Spinal cord (tissue), 10 donors: ENCODE results near the gene ADAMTSL2. TPM values are rescaled to one million over a fixed set of nuclear protein-coding genes. Genes with fewer than 3 reads are reported as not detected.
A peak's percentile ranks its signal among the peaks of the same experiment; 100 is the strongest.
"Not testable (repeated sequence)": the region's sequence is repeated elsewhere in the genome, so short reads cannot be mapped to it uniquely, and the experiment has no call there.

Source experiments
- DNase-seq, 6 donors: peaks; one replicate each; pipeline versions ENCODE4 v3.0.0 to v3.0.0-alpha.2; 2013 to 2015; ENCODE audit warnings: low spot score in 6 of 6, low read depth in 4 of 6
- H3K27ac ChIP-seq: one replicate; pipeline ENCODE4 v1.5.1; 2013; ENCODE audit warnings: low read depth, low read length, control low read depth
- H3K27me3 ChIP-seq: one replicate; pipeline ENCODE4 v1.6.1; 2013; ENCODE audit warnings: low read length; ENCODE audit not compliant: control insufficient read depth, insufficient read depth
- H3K36me3 ChIP-seq: one replicate; pipeline ENCODE4 v1.6.1; 2013; ENCODE audit warnings: low read length; ENCODE audit not compliant: control insufficient read depth, insufficient read depth
- H3K4me1 ChIP-seq: one replicate; pipeline ENCODE4 v1.6.1; 2013; ENCODE audit warnings: low read length; ENCODE audit not compliant: control insufficient read depth, insufficient read depth
- H3K4me3 ChIP-seq: one replicate; pipeline ENCODE4 v1.5.1; 2013; ENCODE audit warnings: low read depth, low read length, control low read depth
- H3K9me3 ChIP-seq: one replicate; pipeline ENCODE4 v1.6.1; 2013; ENCODE audit warnings: low read length; ENCODE audit not compliant: control insufficient read depth, insufficient read depth
- WGBS: methylation state at CpG from one replicate; pipeline ENCODE4 v1.1.5; 2013; ENCODE audit warnings: missing lambda C conversion rate; ENCODE audit not compliant: insufficient coverage; 5-methylcytosine and 5-hydroxymethylcytosine counted together
- polyA plus RNA-seq, 2 donors: library from polyadenylated mRNA; unstranded; fragments of 120-200 nt; gene quantifications; one replicate each; pipeline ENCODE4 v1.2.1, GENCODE V29; 2013; ENCODE audit not compliant: insufficient read length in 2 of 2
- total RNA-seq, 2 donors: library from RNA; depleted of rRNA in 1 of 2; stranded (reverse); fragments of 120-200 nt in 1 of 2; fragments of >200 nt in 1 of 2; gene quantifications; one replicate each; pipeline versions ENCODE4 v1.2.3 to v1.2.4, GENCODE V29; 2013 to 2014
- donor health status: healthy.

The ADAMTSL2 gene
- total and polyA plus RNA-seq, 4 donors = 3.7 to 9.0 (median 7.8) TPM

- Histone ChIP-seq H3K36me3 (peaks cover 10% of the 10 kb centered on the region), H3K27me3 (peaks cover 5% of the 10 kb centered on the region), H3K27ac (no peak overlapping the region), H3K9me3 (no peaks in the 10 kb centered on the region), H3K4me1 (peaks cover 49% of the 10 kb centered on the region), H3K4me3 (no peak overlapping the region)
- no peak for DNase-seq
- WGBS = 25% methylated on average over 14 of the region's 14 CpGs
Measured at GRCh38 chr9:133563291-133563796, 28.8 kb downstream of the ADAMTSL2 start.

GRCh38 chr9:133563814-133564213 is 29.3 kb downstream of the ADAMTSL2 start:
- not testable (repeated sequence) for H3K9me3 ChIP-seq, H3K27ac ChIP-seq, H3K27me3 ChIP-seq, DNase-seq, H3K4me3 ChIP-seq
- H3K36me3 ChIP-seq = peaks cover 10% of the 10 kb centered on the region
- H3K4me1 ChIP-seq = peaks cover 44% of the 10 kb centered on the region

GRCh38 chr9:133564451-133565116 is 30.1 kb downstream of the ADAMTSL2 start:
- peaks cover 41% of the 10 kb centered on the region for H3K4me1 ChIP-seq
- WGBS = 58% methylated on average over 10 of the region's 11 CpGs
- no peak overlapping the region for H3K4me3 ChIP-seq
- no peak overlapping the region for H3K27ac ChIP-seq
- H3K9me3 ChIP-seq = no peaks in the 10 kb centered on the region
- peaks cover 10% of the 10 kb centered on the region for H3K36me3 ChIP-seq
- DNase-seq = no peak
- H3K27me3 ChIP-seq = peaks cover 5% of the 10 kb centered on the region

- peaks cover 5% of the 10 kb centered on the region for H3K27me3 ChIP-seq
- no peak overlapping the region for H3K4me3 ChIP-seq
- 89% methylated on average over 14 of the region's 14 CpGs for WGBS
- peaks cover 16% of the 10 kb centered on the region for H3K36me3 ChIP-seq
- DNase-seq = no peak
- peaks cover 37% of the 10 kb centered on the region for H3K4me1 ChIP-seq
- H3K9me3 ChIP-seq = no peaks in the 10 kb centered on the region
- no peak overlapping the region for H3K27ac ChIP-seq
Measured at GRCh38 chr9:133566382-133566781, 31.9 kb downstream of the ADAMTSL2 start.

GRCh38 chr9:133566817-133567216 is 32.3 kb downstream of the ADAMTSL2 start:
- 93% methylated on average over 17 of the region's 17 CpGs for WGBS
- no peak overlapping the region for H3K27ac ChIP-seq
- H3K4me3 ChIP-seq = no peak overlapping the region
- no peaks in the 10 kb centered on the region for H3K9me3 ChIP-seq
- peaks cover 5% of the 10 kb centered on the region for H3K27me3 ChIP-seq
- peaks cover 41% of the 10 kb centered on the region for H3K4me1 ChIP-seq
- DNase-seq = no peak
- H3K36me3 ChIP-seq = peaks cover 18% of the 10 kb centered on the region

- no peaks in the 10 kb centered on the region for H3K9me3 ChIP-seq
- peaks cover 53% of the 10 kb centered on the region for H3K4me1 ChIP-seq
- no peak overlapping the region for H3K4me3 ChIP-seq
- peaks cover 5% of the 10 kb centered on the region for H3K27me3 ChIP-seq
- WGBS = 87% methylated on average over 18 of the region's 33 CpGs
- H3K27ac ChIP-seq = no peak overlapping the region
- H3K36me3 ChIP-seq = peaks cover 18% of the 10 kb centered on the region
- no peak for DNase-seq
Measured at GRCh38 chr9:133568186-133568585, 33.7 kb downstream of the ADAMTSL2 start.

GRCh38 chr9:133569121-133569785 is 34.7 kb downstream of the ADAMTSL2 start:
- Histone ChIP-seq H3K4me1 (peaks cover 59% of the 10 kb centered on the region), H3K36me3 (peaks cover 18% of the 10 kb centered on the region), H3K4me3 (no peak overlapping the region), H3K27ac (no peak overlapping the region), H3K9me3 (no peaks in the 10 kb centered on the region), H3K27me3 (peaks cover 5% of the 10 kb centered on the region)
- peak in 2 of 6 donors; percentile 67 to 68 for DNase-seq
- WGBS = 65% methylated on average over 9 of the region's 14 CpGs

GRCh38 chr9:133569891-133570690 is 35.6 kb downstream of the ADAMTSL2 start:
- peak in 2 of 6 donors; percentile 43 to 77 for DNase-seq
- Histone ChIP-seq H3K4me3 (no peak overlapping the region), H3K27me3 (peaks cover 2% of the 10 kb centered on the region), H3K36me3 (peaks cover 23% of the 10 kb centered on the region), H3K4me1 (peaks cover 61% of the 10 kb centered on the region), H3K9me3 (no peaks in the 10 kb centered on the region), H3K27ac (no peak overlapping the region)
- 64% methylated on average over 36 of the region's 36 CpGs for WGBS

GRCh38 chr9:133570691-133571080 is 36.2 kb downstream of the ADAMTSL2 start:
- H3K4me3 ChIP-seq = no peak overlapping the region
- H3K9me3 ChIP-seq = no peaks in the 10 kb centered on the region
- peaks cover 29% of the 10 kb centered on the region for H3K36me3 ChIP-seq
- peaks cover 60% of the 10 kb centered on the region for H3K4me1 ChIP-seq
- H3K27me3 ChIP-seq = no peaks in the 10 kb centered on the region
- WGBS = 81% methylated on average over 16 of the region's 16 CpGs
- H3K27ac ChIP-seq = no peak overlapping the region
- no peak for DNase-seq
